GM04503 (cell line): ENCODE results near the gene NARS2.
"Not testable (repeated sequence)": the region's sequence is repeated elsewhere in the genome, so short reads cannot be mapped to it uniquely, and the experiment has no call there.

Source experiments
- DNase-seq: peaks from one replicate; pipeline ENCODE4 v3.0.0-alpha.2; 2012; ENCODE audit warnings: low read depth

The NARS2 gene

GRCh38 chr11:78574386-78575381 lies at the start of gene NARS2:
NARS2 (minus strand) TSS chr11:78574864; CDS start chr11:78574488, 376 bp downstream.
- DNase-seq: peak; percentile 78

DNA sequence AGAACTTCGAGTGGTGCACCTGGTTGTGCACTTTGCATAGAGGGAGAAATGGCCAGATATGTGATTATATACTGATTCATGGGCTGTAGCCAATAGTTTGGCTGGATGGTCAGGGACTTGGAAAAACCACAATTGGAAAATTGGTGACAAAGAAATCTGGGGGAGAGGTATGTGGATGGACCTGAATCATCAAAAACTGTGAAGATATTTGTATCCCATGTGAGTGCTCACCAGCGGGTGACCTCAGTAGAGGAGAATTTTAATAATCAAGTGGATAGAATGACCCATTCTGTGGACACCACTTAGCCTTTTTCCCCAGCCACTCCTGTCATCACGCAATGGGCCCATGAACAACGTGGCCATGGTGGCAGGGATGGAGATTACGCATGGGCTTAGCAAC lies 48.0 kb upstream of the NARS2 start:
- no peak for DNase-seq

- no peak for DNase-seq
Observed at GRCh38 chr11:78620159-78620558, 45.5 kb upstream of the NARS2 start.

GRCh38 chr11:78615724-78616123 lies 41.1 kb upstream of the NARS2 start:
- DNase-seq: no peak

DNA sequence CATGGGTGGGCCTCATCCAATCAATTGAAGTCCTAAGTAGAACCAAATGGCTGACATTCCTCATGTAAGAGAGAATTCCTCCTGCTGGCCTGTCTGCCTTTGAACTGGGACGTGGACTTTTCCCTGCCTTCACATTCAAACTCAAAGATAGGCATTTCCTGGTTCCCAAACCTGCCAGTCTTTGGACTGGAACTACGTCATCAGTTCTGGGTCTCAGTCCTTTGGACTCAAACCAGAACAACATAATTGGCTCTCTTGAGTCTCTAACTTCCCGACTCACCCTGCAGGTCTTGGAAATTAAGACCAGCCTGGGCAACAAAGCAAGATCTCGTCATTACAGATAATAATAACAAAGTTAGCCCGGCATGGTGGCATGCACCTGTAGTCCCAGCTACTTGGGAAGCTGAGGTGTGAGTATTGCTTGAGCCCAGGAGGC lies 38.7 kb upstream of the NARS2 start:
- no peak for DNase-seq

DNA sequence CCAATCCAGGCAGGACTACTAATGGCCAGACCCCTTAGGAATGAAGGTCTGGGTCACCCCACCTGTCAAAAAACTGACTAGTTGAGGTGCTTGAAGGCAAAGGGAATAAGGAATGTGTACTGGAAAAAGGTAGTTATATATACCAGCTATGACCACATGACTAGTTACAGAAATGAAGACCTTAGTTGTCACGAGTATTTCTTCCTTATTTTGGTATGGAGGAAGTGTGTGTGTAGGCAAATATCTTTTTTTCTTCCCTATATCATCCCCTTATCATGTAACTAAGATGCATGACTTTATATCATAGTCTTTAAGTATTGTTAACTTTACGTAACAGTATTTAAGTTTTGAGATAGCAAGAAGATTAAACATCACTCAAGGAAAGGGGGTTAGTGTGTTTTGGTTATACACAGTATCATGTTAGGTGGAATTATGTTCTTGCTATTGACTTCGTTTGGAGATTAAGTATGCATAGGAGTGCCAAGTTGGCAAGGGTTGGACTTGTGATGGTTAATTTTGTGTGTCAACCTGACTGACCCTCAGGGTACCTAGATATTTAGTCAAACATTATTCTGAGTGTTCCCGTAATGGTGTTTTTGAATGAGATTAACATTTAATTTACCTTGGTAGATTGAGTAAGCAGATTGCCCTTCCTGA lies 38.2 kb upstream of the NARS2 start:
- no peak for DNase-seq

- DNase-seq: not testable (repeated sequence)
Observed at GRCh38 chr11:78609321-78609720, 34.7 kb upstream of the NARS2 start.

DNA sequence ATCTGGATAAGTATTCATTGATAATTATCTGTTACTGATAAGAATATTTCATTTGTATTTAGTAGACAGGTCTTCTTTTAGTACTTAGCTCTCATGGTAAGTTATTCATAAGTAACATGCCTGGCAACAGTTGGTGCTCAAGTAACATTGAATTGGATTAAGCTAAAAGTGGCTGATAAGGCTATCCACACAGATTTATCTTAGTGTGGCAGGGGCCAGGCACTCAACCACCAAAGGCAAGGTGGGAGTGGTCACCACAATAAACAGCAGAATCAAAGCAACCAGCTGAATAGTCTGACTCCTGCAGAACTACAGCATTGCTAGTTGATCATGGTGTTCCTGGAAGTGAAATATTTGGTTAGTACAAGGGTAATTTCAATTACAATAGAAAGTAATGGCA lies 33.0 kb upstream of the NARS2 start:
- DNase-seq: no peak

DNA sequence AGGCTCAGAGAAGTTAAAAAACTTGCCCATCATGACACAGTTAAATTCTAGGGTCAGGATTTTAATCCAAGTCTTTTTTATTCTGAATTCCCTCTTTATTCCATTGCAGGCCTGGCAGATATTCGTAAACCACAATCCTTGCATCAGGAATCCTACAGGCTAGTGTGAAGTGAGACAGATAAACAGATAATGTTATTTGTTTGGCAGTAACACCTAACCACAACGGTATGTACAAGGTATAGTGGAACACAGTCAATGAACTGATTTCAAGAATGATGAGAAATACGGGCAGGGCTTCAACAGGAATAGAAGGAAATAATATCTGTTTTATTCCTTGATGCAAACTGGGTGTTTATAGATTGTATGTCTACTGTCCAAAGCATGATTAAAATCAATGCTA lies 32.0 kb upstream of the NARS2 start:
- no peak for DNase-seq

- no peak for DNase-seq
Observed at GRCh38 chr11:78605296-78605695, 30.6 kb upstream of the NARS2 start.

DNA sequence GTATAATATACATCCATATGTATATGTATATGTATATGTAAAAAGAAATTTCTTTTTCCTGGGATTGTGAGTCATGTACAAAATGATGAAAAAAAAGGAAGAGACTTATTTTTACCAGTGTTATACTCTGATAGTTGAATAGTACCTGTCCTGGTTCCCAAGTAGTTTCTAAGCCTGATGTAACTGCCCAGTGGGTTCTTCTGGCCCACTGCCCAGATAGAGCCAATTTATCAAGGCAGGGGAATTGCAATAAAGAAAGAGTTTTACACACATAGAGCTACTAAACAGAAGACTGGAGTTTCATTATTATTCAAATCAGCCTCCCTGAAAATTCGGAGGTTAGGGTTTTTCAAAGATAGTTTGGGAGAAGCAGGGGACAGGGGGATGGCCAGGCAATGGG lies 29.1 kb upstream of the NARS2 start:
- DNase-seq: no peak

GRCh38 chr11:78602771-78603170 lies 28.1 kb upstream of the NARS2 start:
- DNase-seq: not testable (repeated sequence)

DNA sequence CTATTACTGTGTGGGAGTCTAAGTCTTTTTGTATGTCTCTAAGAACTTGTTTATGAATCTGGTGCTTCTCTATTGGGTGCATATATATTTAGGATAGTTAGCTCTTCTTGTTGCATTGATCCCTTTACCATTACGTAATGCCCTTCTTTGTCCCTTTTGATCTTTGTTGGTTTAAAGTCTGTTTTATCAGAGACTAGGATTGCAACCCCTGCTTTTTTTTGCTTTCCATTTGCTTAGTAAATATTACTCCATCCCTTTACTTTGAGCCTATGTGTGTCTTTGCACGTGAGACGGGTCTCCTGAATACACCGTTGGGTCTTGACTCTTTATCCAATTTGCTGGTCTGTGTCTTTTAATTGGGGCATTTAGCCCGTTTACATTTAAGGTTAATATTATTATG lies 26.4 kb upstream of the NARS2 start:
- not testable (repeated sequence) for DNase-seq

DNA sequence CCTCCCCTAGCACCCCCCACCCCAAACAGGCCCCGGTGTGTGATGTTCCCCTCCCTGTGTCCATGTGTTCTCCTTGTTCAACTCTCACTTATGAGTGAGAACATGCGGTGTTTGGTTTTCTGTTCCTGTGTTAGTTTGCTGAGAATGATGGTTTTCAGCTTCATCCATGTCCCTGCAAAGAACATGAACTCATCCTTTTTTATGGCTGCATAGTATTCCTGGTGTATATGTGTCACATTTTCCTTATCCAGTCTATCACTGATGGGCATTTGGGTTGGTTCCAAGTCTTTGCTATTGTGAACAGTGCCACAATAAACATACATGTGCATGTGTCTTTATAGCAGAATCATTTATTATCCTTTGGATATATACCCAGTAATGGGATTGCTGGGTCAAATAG lies 22.9 kb upstream of the NARS2 start:
- not testable (repeated sequence) for DNase-seq

DNA sequence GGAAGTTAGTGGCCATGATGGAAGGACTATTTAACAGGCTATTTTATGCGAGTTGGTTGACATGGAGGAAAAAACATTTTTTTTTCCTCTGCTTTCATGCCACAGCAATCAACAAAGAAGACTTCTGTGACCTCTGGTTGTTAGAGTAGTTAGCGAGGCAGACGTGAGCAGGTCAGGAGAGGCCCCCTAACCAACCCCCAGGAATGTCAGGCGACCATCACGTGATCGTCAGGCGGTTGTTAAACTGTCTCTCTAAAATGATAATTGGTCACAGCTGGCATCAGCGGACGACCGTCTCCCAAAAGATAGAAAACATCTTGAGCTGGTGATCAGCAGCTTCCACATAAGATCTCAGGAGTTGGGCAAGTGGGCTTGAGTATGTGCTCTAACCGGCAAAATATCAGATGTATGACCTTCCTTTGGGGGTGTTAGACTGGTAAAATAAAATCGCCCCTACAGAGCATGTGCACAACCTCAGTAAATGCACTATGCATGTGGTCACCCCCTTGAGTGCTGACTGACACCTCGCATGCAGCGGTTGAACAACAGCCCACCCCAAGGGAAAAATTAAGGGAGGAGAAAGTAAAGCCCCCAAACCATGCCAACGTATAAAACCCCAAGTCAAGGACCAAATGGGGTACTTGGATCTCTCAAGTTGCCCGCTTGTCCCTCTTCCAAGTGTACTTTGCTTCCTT lies 20.9 kb upstream of the NARS2 start:
- peak; percentile 20 for DNase-seq

GRCh38 chr11:78594814-78595213 lies 20.1 kb upstream of the NARS2 start:
- DNase-seq: no peak

GRCh38 chr11:78588517-78588916 lies 13.9 kb upstream of the NARS2 start:
- no peak for DNase-seq

DNA sequence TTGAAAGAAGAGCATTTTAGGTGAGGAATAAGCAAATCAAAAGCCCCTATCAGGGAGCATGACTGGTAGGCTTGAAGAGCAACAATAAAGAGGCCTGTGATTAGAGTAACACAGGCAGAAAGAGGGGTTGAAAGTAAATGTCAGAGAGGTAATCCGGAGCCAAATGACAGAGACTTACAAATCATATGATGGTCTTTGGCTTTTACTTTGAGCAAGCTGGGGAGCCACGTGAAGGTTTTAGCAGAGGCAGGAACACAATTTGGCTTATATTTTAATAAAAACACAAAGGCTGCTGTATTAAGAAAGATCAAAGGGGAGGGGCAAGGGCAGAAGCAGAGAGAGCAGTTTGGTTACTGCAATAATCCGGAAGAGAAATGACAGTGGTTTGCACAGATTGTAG lies 12.8 kb upstream of the NARS2 start:
- no peak for DNase-seq

GRCh38 chr11:78586452-78587046 lies 11.9 kb upstream of the NARS2 start:
- DNase-seq: no peak

GRCh38 chr11:78583889-78584288 lies 9.2 kb upstream of the NARS2 start:
- DNase-seq: no peak

DNA sequence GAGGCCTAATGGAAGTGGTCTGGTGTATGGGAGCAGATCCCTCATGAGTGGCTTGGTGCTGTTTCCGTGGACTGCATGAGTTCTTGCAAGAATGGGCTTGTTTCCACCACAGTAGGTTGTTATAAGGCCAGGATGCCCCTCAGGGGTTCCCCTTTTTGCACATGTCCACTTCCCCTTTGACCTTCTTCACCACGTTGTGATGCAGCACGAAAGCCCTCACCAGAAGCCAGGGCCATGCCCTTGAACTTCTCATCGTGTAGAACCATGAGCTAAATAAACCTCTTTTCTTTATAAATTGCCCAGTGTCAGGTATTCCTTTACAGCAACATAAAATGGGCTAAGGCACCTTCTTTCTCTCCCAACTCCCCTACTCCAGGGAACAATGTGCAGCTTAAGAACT lies 2.8 kb upstream of the NARS2 start:
- DNase-seq: no peak

- no peak for DNase-seq
Observed at GRCh38 chr11:78576549-78577097, 2.0 kb upstream of the NARS2 start.
